T-helper 2 cell treated with Interferon-gamma antibody and Interleukin-4, amounts not matched to agents 5 μg/mL and 100 μg/mL, for 36 hours (primary cell): Measurements from ENCODE around the gene ARPP21.
"Not testable (repeated sequence)": the region's sequence is repeated elsewhere in the genome, so short reads cannot be mapped to it uniquely, and the experiment has no call there.

Experiments used
- DNase-seq: peaks from one replicate; pipeline ENCODE4 v3.0.0; 2021; ENCODE audit warnings: low spot score
- H3K27ac Mint-ChIP-seq: one replicate; pipeline ENCODE4 v1.8.0; 2021; ENCODE audit warnings: mild to moderate bottlenecking, mixed read lengths
- H3K27me3 Mint-ChIP-seq: one replicate; pipeline ENCODE4 v1.8.0; 2021; ENCODE audit warnings: low read depth, mixed read lengths
- H3K36me3 Mint-ChIP-seq: one replicate; pipeline ENCODE4 v1.8.0; 2021; ENCODE audit warnings: low read depth, mixed read lengths
- H3K4me1 Mint-ChIP-seq: one replicate; pipeline ENCODE4 v1.8.0; 2021; ENCODE audit warnings: low read depth, mixed read lengths
- H3K4me3 Mint-ChIP-seq: one replicate; pipeline ENCODE4 v1.8.0; 2022; ENCODE audit warnings: mild to moderate bottlenecking, moderate library complexity, mixed read lengths
- H3K9me3 Mint-ChIP-seq: one replicate; pipeline ENCODE4 v1.8.0; 2021; ENCODE audit warnings: mixed read lengths

Gene ARPP21

DNA sequence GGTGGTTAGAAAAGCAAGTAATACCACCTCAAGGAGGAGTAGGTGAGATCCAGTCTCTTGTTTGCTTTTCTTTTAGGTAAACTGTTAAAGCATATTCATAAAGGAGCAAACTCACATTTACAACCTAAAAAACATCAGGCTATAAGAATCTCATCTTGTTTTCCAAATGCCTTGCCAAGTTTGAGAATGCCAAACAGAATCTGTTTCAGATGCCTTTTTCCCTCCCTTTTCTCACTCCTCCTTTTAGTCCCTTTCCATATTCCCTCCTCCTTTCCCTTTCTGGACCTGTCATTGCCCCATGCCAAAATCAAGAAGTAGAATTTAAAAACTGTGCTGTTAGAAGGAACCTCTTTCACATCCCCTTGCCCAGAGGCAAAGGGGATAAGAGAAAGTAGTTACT, 140.3 kb downstream of the ARPP21 start:
- no peaks in the 10 kb centered on the region for H3K36me3 Mint-ChIP-seq
- no peaks in the 10 kb centered on the region for H3K27me3 Mint-ChIP-seq
- H3K27ac Mint-ChIP-seq, result no peak overlapping the region
- H3K9me3 Mint-ChIP-seq, result no peaks in the 10 kb centered on the region
- no peak overlapping the region for H3K4me3 Mint-ChIP-seq
- H3K4me1 Mint-ChIP-seq, result no peaks in the 10 kb centered on the region
- no peak for DNase-seq

GRCh38 chr3:35780800-35781199, 141.5 kb downstream of the ARPP21 start:
- no peak overlapping the region for H3K27ac Mint-ChIP-seq
- no peaks in the 10 kb centered on the region for H3K36me3 Mint-ChIP-seq
- H3K9me3 Mint-ChIP-seq, result no peaks in the 10 kb centered on the region
- H3K27me3 Mint-ChIP-seq, result no peaks in the 10 kb centered on the region
- H3K4me3 Mint-ChIP-seq, result no peak overlapping the region
- no peak for DNase-seq
- H3K4me1 Mint-ChIP-seq, result no peaks in the 10 kb centered on the region

DNA sequence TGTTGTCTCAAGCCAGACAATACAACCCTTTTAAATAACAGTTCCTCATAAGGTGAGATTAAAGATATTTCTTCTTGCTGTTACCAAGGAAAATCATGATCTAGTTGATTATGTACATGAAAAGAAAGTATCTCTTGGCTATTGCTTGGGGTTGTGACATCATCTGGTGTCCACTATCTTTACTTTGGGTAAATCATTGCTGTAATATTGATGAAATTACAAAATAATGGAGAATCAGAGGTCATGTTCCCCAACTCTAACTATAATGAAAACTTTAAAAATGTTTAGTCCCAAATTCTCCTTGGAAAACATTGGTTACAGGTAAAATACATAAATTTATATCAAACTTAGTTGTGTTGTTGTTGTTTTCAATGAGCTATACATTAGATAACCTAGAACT, 142.2 kb downstream of the ARPP21 start:
- H3K27me3 Mint-ChIP-seq, result no peaks in the 10 kb centered on the region
- H3K9me3 Mint-ChIP-seq, result no peaks in the 10 kb centered on the region
- DNase-seq, result no peak
- no peak overlapping the region for H3K27ac Mint-ChIP-seq
- H3K4me3 Mint-ChIP-seq, result no peak overlapping the region
- no peaks in the 10 kb centered on the region for H3K4me1 Mint-ChIP-seq
- no peaks in the 10 kb centered on the region for H3K36me3 Mint-ChIP-seq

DNA sequence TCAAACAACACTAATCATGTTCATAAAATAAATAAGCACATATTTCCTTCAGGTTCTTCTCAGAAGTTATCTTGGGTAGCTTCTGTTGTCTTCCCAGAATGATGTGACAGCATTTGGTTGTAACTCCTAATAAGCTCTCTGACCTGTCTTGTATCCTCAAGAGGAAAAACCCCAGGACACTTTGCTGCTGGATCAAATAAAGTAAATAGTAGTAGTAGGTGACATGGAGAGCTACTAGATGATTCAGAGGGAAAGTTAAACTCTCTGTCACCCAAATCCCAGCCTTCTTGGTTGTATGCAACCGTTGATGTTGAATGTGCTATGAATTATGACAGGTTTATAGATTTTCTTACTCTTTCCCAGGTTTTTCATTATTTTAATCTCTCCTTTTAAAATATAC, 143.0 kb downstream of the ARPP21 start:
- no peaks in the 10 kb centered on the region for H3K27me3 Mint-ChIP-seq
- no peaks in the 10 kb centered on the region for H3K36me3 Mint-ChIP-seq
- no peaks in the 10 kb centered on the region for H3K4me1 Mint-ChIP-seq
- no peak overlapping the region for H3K27ac Mint-ChIP-seq
- DNase-seq, result no peak
- H3K9me3 Mint-ChIP-seq, result no peaks in the 10 kb centered on the region
- no peak overlapping the region for H3K4me3 Mint-ChIP-seq

DNA sequence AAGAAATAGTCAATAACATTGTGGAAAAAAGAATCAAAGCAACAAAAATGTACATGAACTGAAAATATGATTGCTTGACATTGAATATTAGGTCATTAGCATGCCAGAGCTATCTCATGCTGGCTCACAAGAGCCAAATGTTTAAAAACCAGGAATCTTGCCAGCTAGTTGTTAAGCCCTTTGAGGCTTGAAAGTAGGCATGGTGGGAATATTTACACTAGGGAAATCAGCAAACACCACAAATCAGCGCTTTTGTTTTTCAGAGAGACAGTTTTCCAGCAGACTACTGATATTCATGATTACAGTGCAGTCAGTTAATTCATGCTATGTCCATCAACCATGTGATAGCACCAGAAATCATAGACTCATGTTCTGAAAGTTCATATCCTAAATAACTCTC, 144.8 kb downstream of the ARPP21 start:
- Mint-ChIP-seq H3K27me3 (no peaks in the 10 kb centered on the region), H3K4me3 (no peak overlapping the region), H3K36me3 (no peaks in the 10 kb centered on the region), H3K27ac (no peak overlapping the region), H3K9me3 (no peaks in the 10 kb centered on the region), H3K4me1 (no peaks in the 10 kb centered on the region)
- no peak for DNase-seq

- no peak for DNase-seq
- Mint-ChIP-seq H3K36me3 (no peaks in the 10 kb centered on the region), H3K4me3 (no peak overlapping the region), H3K27ac (no peak overlapping the region), H3K27me3 (no peaks in the 10 kb centered on the region), H3K9me3 (no peaks in the 10 kb centered on the region), H3K4me1 (no peaks in the 10 kb centered on the region)
These were observed 146.0 kb downstream of the ARPP21 start for GRCh38 chr3:35785234-35785888.

- H3K9me3 Mint-ChIP-seq, result no peaks in the 10 kb centered on the region
- H3K27me3 Mint-ChIP-seq, result no peaks in the 10 kb centered on the region
- no peak overlapping the region for H3K4me3 Mint-ChIP-seq
These were observed 148.6 kb downstream of the ARPP21 start for GRCh38 chr3:35787936-35788335.

DNA sequence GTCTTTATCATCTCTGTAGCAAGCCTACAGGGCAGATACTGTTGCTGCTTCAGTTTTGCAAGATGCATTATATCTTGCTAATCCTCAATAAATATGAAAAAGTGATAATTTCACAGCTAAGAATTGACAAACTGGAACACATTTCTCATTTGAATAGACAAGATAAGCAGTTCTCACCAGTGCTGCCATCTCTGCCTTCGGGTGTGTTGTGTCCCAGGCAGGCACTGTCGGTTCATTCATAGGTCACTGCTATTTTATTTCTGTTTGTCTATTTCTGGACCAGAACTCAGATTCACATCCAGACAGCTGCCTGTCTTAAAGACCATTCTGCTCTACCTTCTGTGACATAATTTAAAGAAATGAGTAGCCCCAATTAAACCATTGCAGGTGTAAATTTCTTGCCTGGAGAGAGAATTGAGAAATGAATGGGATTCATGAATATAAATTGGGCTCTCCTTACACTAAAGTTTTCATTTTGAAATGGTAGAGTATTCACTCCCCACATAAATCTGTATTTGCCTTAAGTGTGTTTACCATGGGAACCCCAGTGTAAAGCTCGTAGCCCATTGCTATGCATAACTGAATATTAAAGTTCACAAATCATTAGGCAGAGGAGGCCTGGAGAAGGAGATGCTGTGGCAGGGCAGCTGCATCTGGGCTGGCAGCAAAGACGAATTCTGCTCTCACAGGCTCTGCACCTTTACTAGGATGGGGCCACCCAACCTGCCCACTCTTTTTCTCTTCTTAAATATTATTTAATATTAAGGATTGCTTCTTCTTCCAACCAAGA, 149.9 kb downstream of the ARPP21 start:
- H3K4me3 Mint-ChIP-seq, result no peak overlapping the region
- H3K4me1 Mint-ChIP-seq, result no peaks in the 10 kb centered on the region
- DNase-seq, result no peak
- no peak overlapping the region for H3K27ac Mint-ChIP-seq
- no peaks in the 10 kb centered on the region for H3K36me3 Mint-ChIP-seq
- no peaks in the 10 kb centered on the region for H3K27me3 Mint-ChIP-seq
- H3K9me3 Mint-ChIP-seq, result no peaks in the 10 kb centered on the region

More at GRCh38 chr3:35787936-35788335, 148.6 kb downstream of the ARPP21 start:
- H3K27ac Mint-ChIP-seq, result no peak overlapping the region
- no peaks in the 10 kb centered on the region for H3K36me3 Mint-ChIP-seq
- DNase-seq, result no peak
- H3K4me1 Mint-ChIP-seq, result no peaks in the 10 kb centered on the region

GRCh38 chr3:35790764-35791163, 151.4 kb downstream of the ARPP21 start:
- H3K4me1 Mint-ChIP-seq, result no peaks in the 10 kb centered on the region
- H3K9me3 Mint-ChIP-seq, result no peaks in the 10 kb centered on the region
- no peaks in the 10 kb centered on the region for H3K27me3 Mint-ChIP-seq
- H3K4me3 Mint-ChIP-seq, result no peak overlapping the region
- H3K36me3 Mint-ChIP-seq, result no peaks in the 10 kb centered on the region
- no peak overlapping the region for H3K27ac Mint-ChIP-seq
- no peak for DNase-seq

DNA sequence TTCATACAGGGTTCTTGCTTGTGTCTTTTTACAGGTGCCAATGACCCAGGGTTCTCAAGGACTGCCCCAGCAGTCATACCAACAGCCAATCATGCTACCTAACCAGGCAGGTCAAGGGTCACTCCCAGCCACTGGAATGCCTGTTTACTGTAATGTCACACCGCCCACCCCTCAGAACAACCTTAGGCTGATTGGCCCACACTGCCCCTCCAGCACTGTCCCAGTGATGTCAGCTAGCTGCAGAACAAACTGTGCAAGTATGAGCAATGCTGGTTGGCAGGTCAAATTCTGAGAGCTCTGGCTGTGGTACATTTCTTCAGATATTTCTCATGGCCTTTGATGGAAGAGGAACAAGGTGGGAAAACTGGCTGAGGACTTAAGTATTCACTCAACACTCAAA, 154.3 kb downstream of the ARPP21 start:
- Mint-ChIP-seq H3K36me3 (no peaks in the 10 kb centered on the region), H3K4me3 (no peak overlapping the region), H3K9me3 (no peaks in the 10 kb centered on the region), H3K27ac (no peak overlapping the region), H3K4me1 (no peaks in the 10 kb centered on the region), H3K27me3 (no peaks in the 10 kb centered on the region)
- no peak for DNase-seq

GRCh38 chr3:35800960-35801459, 161.7 kb downstream of the ARPP21 start:
- Mint-ChIP-seq H3K4me1 (no peaks in the 10 kb centered on the region), H3K9me3 (no peaks in the 10 kb centered on the region), H3K27me3 (no peaks in the 10 kb centered on the region), H3K36me3 (no peaks in the 10 kb centered on the region), H3K4me3 (no peak overlapping the region), H3K27ac (no peak overlapping the region)
- no peak for DNase-seq

GRCh38 chr3:35814531-35814930, 175.2 kb downstream of the ARPP21 start:
- no peak overlapping the region for H3K4me3 Mint-ChIP-seq

GRCh38 chr3:35815796-35816195, 176.5 kb downstream of the ARPP21 start:
- not testable (repeated sequence) for DNase-seq, H3K4me3 Mint-ChIP-seq, H3K27me3 Mint-ChIP-seq, H3K4me1 Mint-ChIP-seq, H3K36me3 Mint-ChIP-seq, H3K9me3 Mint-ChIP-seq, H3K27ac Mint-ChIP-seq

More at GRCh38 chr3:35814531-35814930, 175.2 kb downstream of the ARPP21 start:
- Mint-ChIP-seq H3K27ac (no peak overlapping the region), H3K27me3 (no peaks in the 10 kb centered on the region), H3K9me3 (peaks cover 4% of the 10 kb centered on the region), H3K4me1 (no peaks in the 10 kb centered on the region), H3K36me3 (no peaks in the 10 kb centered on the region)
- no peak for DNase-seq

DNA sequence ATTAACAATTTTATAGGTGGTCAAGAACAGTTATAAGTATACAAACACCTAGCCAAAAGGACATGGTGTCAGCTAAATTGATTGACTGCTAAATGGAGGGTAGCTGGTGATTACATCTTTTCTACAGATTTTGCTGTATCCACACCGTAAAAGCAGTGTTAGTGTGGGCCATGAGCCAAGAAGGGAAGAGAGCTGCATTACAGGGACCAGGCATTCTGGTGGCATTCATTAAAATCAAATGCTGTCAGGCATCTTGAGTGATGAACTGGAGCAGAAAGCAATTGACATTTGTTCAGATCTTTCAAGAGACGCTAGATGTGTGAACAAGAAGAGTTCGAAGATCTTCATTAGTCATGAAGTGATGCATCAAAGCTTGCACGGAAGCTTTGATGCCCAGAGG, 177.9 kb downstream of the ARPP21 start:
- DNase-seq, result no peak
- Mint-ChIP-seq H3K9me3 (peaks cover 4% of the 10 kb centered on the region), H3K36me3 (no peaks in the 10 kb centered on the region), H3K27me3 (no peaks in the 10 kb centered on the region), H3K4me3 (no peak overlapping the region), H3K4me1 (no peaks in the 10 kb centered on the region), H3K27ac (no peak overlapping the region)
